HG03139 (cell line): ENCODE results near the gene DAAM2.

Experiments
- ATAC-seq: cut with Tn5 transposase; IDR thresholded peaks from one replicate; pipeline ENCODE4 v1.9.1; 2021; ENCODE audit not compliant: unreplicated experiment

DAAM2 gene

GRCh38 chr6:39791850-39792539 is at the start of gene DAAM2:
Gene DAAM2, plus strand, starts transcription at chr6:39792376. Its CDS starts 63,927 bp downstream, at chr6:39856303.
- no peak for ATAC-seq

GRCh38 chr6:39746795-39747194 is 45.4 kb upstream of the DAAM2 start:
- ATAC-seq, result no peak

- no peak for ATAC-seq
Observed at GRCh38 chr6:39752835-39753724, 39.1 kb upstream of the DAAM2 start.

GRCh38 chr6:39753725-39754045 is 38.5 kb upstream of the DAAM2 start:
- ATAC-seq, result no peak

GRCh38 chr6:39754514-39755115 is 37.6 kb upstream of the DAAM2 start:
- no peak for ATAC-seq

GRCh38 chr6:39755231-39755630 is 36.9 kb upstream of the DAAM2 start:
- ATAC-seq, result no peak

GRCh38 chr6:39756582-39756981 is 35.6 kb upstream of the DAAM2 start:
- no peak for ATAC-seq

- ATAC-seq, result no peak
Observed at GRCh38 chr6:39758905-39759605, 33.1 kb upstream of the DAAM2 start.

GRCh38 chr6:39760226-39760952 is 31.8 kb upstream of the DAAM2 start:
- no peak for ATAC-seq

GRCh38 chr6:39765508-39766065 is 26.6 kb upstream of the DAAM2 start:
- ATAC-seq, result no peak

GRCh38 chr6:39769012-39769411 is 23.2 kb upstream of the DAAM2 start:
- no peak for ATAC-seq

GRCh38 chr6:39770446-39770845 is 21.7 kb upstream of the DAAM2 start:
- no peak for ATAC-seq

- ATAC-seq, result no peak
Observed at GRCh38 chr6:39772559-39773273, 19.5 kb upstream of the DAAM2 start.

GRCh38 chr6:39773782-39774181 is 18.4 kb upstream of the DAAM2 start:
- ATAC-seq, result no peak

GRCh38 chr6:39776581-39776980 is 15.6 kb upstream of the DAAM2 start:
- no peak for ATAC-seq

GRCh38 chr6:39777218-39777617 is 15.0 kb upstream of the DAAM2 start:
- ATAC-seq, result no peak

GRCh38 chr6:39777661-39778060 is 14.5 kb upstream of the DAAM2 start:
- ATAC-seq, result no peak

- ATAC-seq, result no peak
Observed at GRCh38 chr6:39778581-39779255, 13.5 kb upstream of the DAAM2 start.

GRCh38 chr6:39785281-39785680 is 6.9 kb upstream of the DAAM2 start:
- ATAC-seq, result no peak
